Measurements from ENCODE around the gene MAGI2.

The MAGI2 gene

GRCh38 chr7:79241288-79242060, 212.0 kb downstream of the MAGI2 start:
- no peak for DNase-seq

GRCh38 chr7:79240413-79240812, 213.1 kb downstream of the MAGI2 start:
- DNase-seq: no peak

- no peak for DNase-seq
Measured at GRCh38 chr7:79236352-79237028, 217.0 kb downstream of the MAGI2 start.

GRCh38 chr7:79227044-79227443, 226.4 kb downstream of the MAGI2 start:
- no peak for DNase-seq

- no peak for DNase-seq
Measured at GRCh38 chr7:79221211-79221610, 232.3 kb downstream of the MAGI2 start.

- DNase-seq: no peak
Measured at GRCh38 chr7:79217976-79218626, 235.4 kb downstream of the MAGI2 start.

- no peak for DNase-seq
Measured at GRCh38 chr7:79217468-79217867, 236.0 kb downstream of the MAGI2 start.

- no peak for DNase-seq
Measured at GRCh38 chr7:79216236-79216635, 237.2 kb downstream of the MAGI2 start.

- no peak for DNase-seq
Measured at GRCh38 chr7:79212334-79212733, 241.1 kb downstream of the MAGI2 start.

- no peak for DNase-seq
Measured at GRCh38 chr7:79211724-79212123, 241.7 kb downstream of the MAGI2 start.

- no peak for DNase-seq
Measured at GRCh38 chr7:79199961-79200360, 253.5 kb downstream of the MAGI2 start.

- no peak for DNase-seq
Measured at GRCh38 chr7:79199266-79199665, 254.2 kb downstream of the MAGI2 start.

GRCh38 chr7:79185605-79186004, 267.9 kb downstream of the MAGI2 start:
- no peak for DNase-seq

- DNase-seq: no peak
Measured at GRCh38 chr7:79182283-79182682, 271.2 kb downstream of the MAGI2 start.

- DNase-seq: no peak
Measured at GRCh38 chr7:79180533-79180932, 272.9 kb downstream of the MAGI2 start.

GRCh38 chr7:79176859-79177477, 276.5 kb downstream of the MAGI2 start:
- DNase-seq: peak in 1 of 2 experiments; percentile 56

GRCh38 chr7:79175374-79175773, 278.1 kb downstream of the MAGI2 start:
- DNase-seq: no peak

- DNase-seq: no peak
Measured at GRCh38 chr7:79165225-79165624, 288.2 kb downstream of the MAGI2 start.

GRCh38 chr7:79159040-79159664, 294.3 kb downstream of the MAGI2 start:
- no peak for DNase-seq

- no peak for DNase-seq
Measured at GRCh38 chr7:79157281-79157680, 296.2 kb downstream of the MAGI2 start.

- DNase-seq: no peak
Measured at GRCh38 chr7:79149831-79150230, 303.6 kb downstream of the MAGI2 start.

- DNase-seq: no peak
Measured at GRCh38 chr7:79142706-79143105, 310.8 kb downstream of the MAGI2 start.

GRCh38 chr7:79141252-79141651, 312.2 kb downstream of the MAGI2 start:
- DNase-seq: no peak

Data from NCI-H524 (cell line).